ENCODE measurements around the gene MTHFSD. TPM values are rescaled to one million over a fixed set of nuclear protein-coding genes. Genes with fewer than 3 reads are reported as not detected.

Gene MTHFSD
- total RNA-seq, 1 experiment from 2014 or later, result 11.9 TPM

GRCh38 chr16:86575754-86576557, 20.9 kb upstream of the MTHFSD start:
- Histone ChIP-seq H3F3A (ENCODE audit: low read length, unreplicated experiment) (no peaks in the 10 kb centered on the region), H3K9me3 (ENCODE audit: low read length) (no peaks in the 10 kb centered on the region), H3K9me2 (replicated peaks; ENCODE audit: low read length) (no peaks in the 10 kb centered on the region), H3K4me3 (ENCODE audit: low read length) (peak overlapping the region; percentile 74), H3K79me2 (ENCODE audit: low read length) (peaks cover 21% of the 10 kb centered on the region), H3K4me1 (ENCODE audit: insufficient read depth, low read length) (peaks cover 18% of the 10 kb centered on the region), H2AFZ (ENCODE audit: low read length) (peak overlapping the region; percentile 83), H3K27me3 (ENCODE audit: low read length) (no peaks in the 10 kb centered on the region), H3K9ac (ENCODE audit: low read length) (peak overlapping the region; percentile 99), H3K4me2 (ENCODE audit: low read length) (peak overlapping the region; percentile 93), H3K27ac (ENCODE audit: low read length) (peak overlapping the region; percentile 86), H4K20me1 (ENCODE audit: low read length) (no peaks in the 10 kb centered on the region), H3K36me3 (ENCODE audit: low read depth, low read length) (no peaks in the 10 kb centered on the region)
- peak; percentile 81 for ATAC-seq
- no TSS peak for BruUV-seq (replicated peaks)
- CTCF ChIA-PET, result interaction anchor here (0.5 to 1.5 kb wide), 7 partner anchors 9 to 369 kb away, joined by 3 to 13 read pairs (median 4); no protein-coding TSS in a partner anchor
- POLR2A ChIA-PET (ENCODE audit: unreplicated experiment), result interaction anchor here (0.6 to 2.5 kb wide), 10 partner anchors 9 to 202 kb away, joined by 3 to 23 read pairs (median 6); no protein-coding TSS in a partner anchor
- peak; percentile 94 for DNase-seq
- TF ChIP-seq EZH2phosphoT487 (IDR thresholded peaks at IDR 0.05; ENCODE audit: borderline replicate concordance, low read length), result no peak
- TF ChIP-seq CTCF (conservative IDR thresholded peaks at IDR 0.05; ENCODE audit: low read depth, low read length), result peak; percentile 77
- intact Hi-C loops (cut with micrococcal nuclease), result loop anchor here (1.0 to 5.0 kb wide), 4 partner anchors 88 to 486 kb away; no protein-coding TSS in a partner anchor

GRCh38 chr16:86575095-86575685, 20.2 kb upstream of the MTHFSD start:
- Histone ChIP-seq H3K27ac (ENCODE audit: low read length) (peak overlapping the region; percentile 86), H3K27me3 (ENCODE audit: low read length) (no peaks in the 10 kb centered on the region), H2AFZ (ENCODE audit: low read length) (peak overlapping the region; percentile 33; the same call in 1 of the 2 replicates), H3K4me1 (ENCODE audit: insufficient read depth, low read length) (peaks cover 18% of the 10 kb centered on the region), H3F3A (ENCODE audit: low read length, unreplicated experiment) (no peaks in the 10 kb centered on the region), H3K79me2 (ENCODE audit: low read length) (peaks cover 21% of the 10 kb centered on the region), H3K9ac (ENCODE audit: low read length) (peak overlapping the region; percentile 99), H3K4me2 (ENCODE audit: low read length) (peak overlapping the region; percentile 93), H3K36me3 (ENCODE audit: low read depth, low read length) (no peaks in the 10 kb centered on the region), H3K4me3 (ENCODE audit: low read length) (peak overlapping the region; percentile 74; the same call in 1 of the 2 replicates), H4K20me1 (ENCODE audit: low read length) (no peaks in the 10 kb centered on the region), H3K9me2 (replicated peaks; ENCODE audit: low read length) (no peaks in the 10 kb centered on the region), H3K9me3 (ENCODE audit: low read length) (no peaks in the 10 kb centered on the region)
- CTCF ChIA-PET, result interaction anchor here (1.5 kb wide), 1 partner anchor 90 kb away, joined by 13 read pairs; no protein-coding TSS in a partner anchor
- TF ChIP-seq CTCF (conservative IDR thresholded peaks at IDR 0.05; ENCODE audit: low read depth, low read length) (no peak), EZH2phosphoT487 (IDR thresholded peaks at IDR 0.05; ENCODE audit: borderline replicate concordance, low read length) (no peak), EZH2 (IDR thresholded peaks at IDR 0.05; ENCODE audit: low read length, unreplicated experiment) (no peak)
- intact Hi-C loops (cut with micrococcal nuclease), result loop anchor here (1.0 to 5.0 kb wide), 3 partner anchors 186 to 487 kb away; no protein-coding TSS in a partner anchor
- no TSS peak for BruUV-seq (replicated peaks)
- POLR2A ChIA-PET (ENCODE audit: unreplicated experiment), result interaction anchor here (2.5 kb wide), 1 partner anchor 56 kb away, joined by 20 read pairs; no protein-coding TSS in a partner anchor
- ATAC-seq, result no peak
- no peak for DNase-seq
